SIG-M5 treated with dmso at 0.1 percent for 504 hours (cell line): ENCODE results near the gene PJVK.
A peak's percentile ranks its signal among the peaks of the same experiment; 100 is the strongest.
"Not testable (repeated sequence)": the region's sequence is repeated elsewhere in the genome, so short reads cannot be mapped to it uniquely, and the experiment has no call there.

Source experiments
- DNase-seq: peaks from one replicate; lab custom pipeline; 2025; ENCODE audit not compliant: unreplicated experiment; lab: John Stamatoyannopoulos, UW

PJVK gene

GRCh38 chr2:178450774-178451525, at the start of gene PJVK, which contains the start of gene PRKRA:
PJVK (plus strand) TSS chr2:178451378; CDS start chr2:178453410, 2,032 bp downstream.
PRKRA (minus strand) TSS chr2:178451175; CDS start chr2:178451030, 145 bp downstream.
- DNase-seq, result peak; percentile 94

- no peak for DNase-seq
Observed at GRCh38 chr2:178401994-178402437, 49.2 kb upstream of the PJVK start.

- no peak for DNase-seq
Observed at GRCh38 chr2:178403671-178404306, 47.4 kb upstream of the PJVK start.

GRCh38 chr2:178404368-178404767, 46.8 kb upstream of the PJVK start:
- no peak for DNase-seq

GRCh38 chr2:178409261-178409660, 41.9 kb upstream of the PJVK start:
- no peak for DNase-seq

GRCh38 chr2:178412047-178412446, 39.1 kb upstream of the PJVK start:
- DNase-seq, result no peak

GRCh38 chr2:178412453-178412852, 38.7 kb upstream of the PJVK start:
- DNase-seq, result not testable (repeated sequence)

GRCh38 chr2:178413472-178414265, 37.5 kb upstream of the PJVK start:
- DNase-seq, result peak; percentile 88

- peak; percentile 99 for DNase-seq
Observed at GRCh38 chr2:178414266-178415247, 36.6 kb upstream of the PJVK start.

GRCh38 chr2:178415979-178416378, 35.2 kb upstream of the PJVK start:
- no peak for DNase-seq

GRCh38 chr2:178417916-178418315, 33.3 kb upstream of the PJVK start:
- no peak for DNase-seq

GRCh38 chr2:178418426-178418825, 32.8 kb upstream of the PJVK start:
- no peak for DNase-seq

- peak; percentile 17 for DNase-seq
Observed at GRCh38 chr2:178419123-178419522, 32.1 kb upstream of the PJVK start.

- DNase-seq, result no peak
Observed at GRCh38 chr2:178420463-178420999, 30.6 kb upstream of the PJVK start.

- no peak for DNase-seq
Observed at GRCh38 chr2:178422097-178422496, 29.1 kb upstream of the PJVK start.

GRCh38 chr2:178423746-178424145, 27.4 kb upstream of the PJVK start:
- not testable (repeated sequence) for DNase-seq

- DNase-seq, result no peak
Observed at GRCh38 chr2:178425255-178425827, 25.8 kb upstream of the PJVK start.

- DNase-seq, result no peak
Observed at GRCh38 chr2:178426388-178426787, 24.8 kb upstream of the PJVK start.

- no peak for DNase-seq
Observed at GRCh38 chr2:178427458-178427857, 23.7 kb upstream of the PJVK start.

GRCh38 chr2:178428396-178428806, 22.8 kb upstream of the PJVK start:
- DNase-seq, result no peak
